K562 (cell line): ENCODE measurements around the gene NTSR1. TPM values are rescaled to one million over a fixed set of nuclear protein-coding genes. Genes with fewer than 3 reads are reported as not detected.

Experiments used
- ATAC-seq: fragments of 200-7000 bp; cut with Tn5 transposase; 3 replicates; pipeline ENCODE4 v1.9.1; 2020; ENCODE audit warnings: moderate library complexity
- BruUV-seq: library from RNA; stranded (reverse); fragments of 400-500 nt; replicated peaks from 2 replicates; lab custom pipeline; 2021; lab: Mats Ljungman, UMichigan
- CTCF ChIA-PET: fragments of 300-600 bp; formaldehyde crosslinking; extraction: SDS; loops from one replicate; lab custom pipeline; 2021; ENCODE audit warnings: low intra/inter-chr PET ratio; lab: Yijun Ruan, JAX
- POLR2A ChIA-PET: fragments of 300-600, 350-650 bp; sonication (Branson Sonifier 250); formaldehyde crosslinking; extraction: SDS; loops from one replicate; lab custom pipeline; 2021; ENCODE audit warnings: antibody characterized with exemption, inconsistent platforms; lab: Yijun Ruan, JAX
- DNase-seq, 4 experiments: peaks; one replicate each; pipeline versions ENCODE4 v3.0.0 to v3.0.0-alpha.2; 2011 to 2018; ENCODE audit warnings: low spot score in 3 of 4, mixed read lengths in 3 of 4; ENCODE audit errors: extremely low read depth in 1 of 4
- FAIRE-seq: peaks from 2 replicates; lab custom pipeline; 2011; peaks lifted over from hg19 to GRCh38; lab: Jason Lieb, UNC
- H2AFZ ChIP-seq: 2 replicates; pipeline ENCODE4 v1.6.0; 2011; ENCODE audit warnings: low read depth, low read length, control low read depth, inconsistent platforms
- H3K27ac ChIP-seq: fragments of 200-600 bp; 3 replicates; pipeline ENCODE4 v1.8.0; 2011; ENCODE audit warnings: low read depth, mild to moderate bottlenecking, control low read depth, inconsistent platforms, low read length, moderate library complexity, mixed read lengths; ENCODE audit errors: extremely low read depth
- H3K27me3 ChIP-seq, 2 experiments: fragments of 300-600 bp in 1 of 2; 2 replicates in 1 of 2; 3 replicates in 1 of 2; pipeline versions ENCODE4 v1.6.0 to v1.8.0; 2011; ENCODE audit warnings: inconsistent platforms in 2 of 2, low read length in 2 of 2, mild to moderate bottlenecking in 1 of 2, mixed read lengths in 1 of 2, moderate library complexity in 1 of 2; ENCODE audit not compliant: control insufficient read depth in 2 of 2, insufficient read depth in 2 of 2
- H3K36me3 ChIP-seq: fragments of 300-600 bp; 3 replicates; pipeline ENCODE4 v1.8.0; 2011; ENCODE audit warnings: mild to moderate bottlenecking, low read length, inconsistent platforms; ENCODE audit not compliant: control insufficient read depth, insufficient read depth
- H3K4me1 ChIP-seq, 2 experiments: fragments of 200-600 bp in 1 of 2; replicated peaks in 1 of 2; 2 replicates in 1 of 2; 3 replicates in 1 of 2; pipeline versions ENCODE4 v1.5.1 to v1.8.0; 2011; ENCODE audit warnings: inconsistent platforms in 2 of 2, low read length in 2 of 2, mild to moderate bottlenecking in 1 of 2, mixed read lengths in 1 of 2, moderate library complexity in 1 of 2; ENCODE audit not compliant: control insufficient read depth in 2 of 2, insufficient read depth in 2 of 2
- H3K4me2 ChIP-seq: 2 replicates; pipeline ENCODE4 v1.6.1; 2011; ENCODE audit warnings: low read length, control low read depth, inconsistent platforms, mixed read lengths; ENCODE audit not compliant: insufficient read depth
- H3K4me3 ChIP-seq: fragments of 200-600 bp; sonication (generic), shearing (Covaris generic); 2 replicates; pipeline ENCODE4 v1.5.1; 2016; ENCODE audit warnings: control low read depth, inconsistent platforms
- H3K79me2 ChIP-seq: fragments of 200-600 bp; 3 replicates; pipeline ENCODE4 v1.8.0; 2011; ENCODE audit warnings: low read length, inconsistent platforms; ENCODE audit not compliant: control insufficient read depth, insufficient read depth
- H3K9ac ChIP-seq, 2 experiments: 2 replicates each; pipeline versions ENCODE4 v1.6.0 to v1.6.1; 2011; ENCODE audit warnings: low read depth in 2 of 2, low read length in 2 of 2, control low read depth in 1 of 2, inconsistent platforms in 1 of 2, mild to moderate bottlenecking in 1 of 2, mixed read lengths in 1 of 2; ENCODE audit not compliant: insufficient read depth in 1 of 2
- H3K9me1 ChIP-seq: one replicate; pipeline ENCODE4 v1.6.0; 2011; ENCODE audit warnings: inconsistent platforms, mild to moderate bottlenecking, low read length, moderate library complexity; ENCODE audit not compliant: control insufficient read depth, insufficient read depth
- H3K9me3 ChIP-seq: replicated peaks from 2 replicates; pipeline ENCODE4 v1.5.1; 2011; ENCODE audit warnings: low read depth, low read length, inconsistent platforms; ENCODE audit not compliant: control insufficient read depth, insufficient read depth
- H4K20me1 ChIP-seq: replicated peaks from 2 replicates; pipeline ENCODE4 v1.6.1; 2011; ENCODE audit warnings: low read length, inconsistent platforms, mixed read lengths; ENCODE audit not compliant: control insufficient read depth, insufficient read depth
- CHD4 ChIP-seq: fragments of 200-600 bp; sonication (generic); IDR thresholded peaks from 3 replicates; pipeline ENCODE4 v1.6.1; 2012; ENCODE audit warnings: low read depth, mild to moderate bottlenecking, mixed read lengths, low read length, inconsistent platforms; ENCODE audit not compliant: insufficient read depth, insufficient replicate concordance, poor library complexity, severe bottlenecking
- FOSL1 ChIP-seq: fragments of 200-800 bp; sonication (Bioruptor generic); conservative IDR thresholded peaks from 2 replicates; pipeline ENCODE4 v1.6.1; 2016; ENCODE audit warnings: missing genetic modification characterization, missing compliant biosample characterization
- GABPB2 ChIP-seq: fragments of 250-450 bp; sonication (Bioruptor Pico); conservative IDR thresholded peaks from 2 replicates; pipeline ENCODE4 v1.5.1; 2021; ENCODE audit warnings: mild to moderate bottlenecking
- HLTF ChIP-seq: fragments of 450-650 bp; IDR thresholded peaks from 2 replicates; pipeline ENCODE4 v1.6.1; 2016
- HNRNPH1 ChIP-seq: fragments of 200-400 bp; formaldehyde crosslinking; optimal IDR thresholded peaks from 2 replicates; pipeline ENCODE3; 2017; ENCODE audit warnings: low read depth, mild to moderate bottlenecking, low read length, moderate library complexity
- ILF3 ChIP-seq: fragments of 450-650 bp; IDR thresholded peaks from 2 replicates; pipeline ENCODE4 v1.6.1; 2018; ENCODE audit warnings: antibody characterized with exemption, mild to moderate bottlenecking, moderate library complexity, borderline replicate concordance
- MTA3 ChIP-seq: fragments of 450-650 bp; formaldehyde crosslinking; IDR thresholded peaks from 2 replicates; pipeline ENCODE4 v1.6.1; 2017; ENCODE audit warnings: mild to moderate bottlenecking, borderline replicate concordance
- NFE2L1 ChIP-seq: fragments of 450-650 bp; IDR thresholded peaks from 2 replicates; pipeline ENCODE4 v1.6.1; 2016; ENCODE audit warnings: missing genetic modification characterization, low read depth, mild to moderate bottlenecking, missing compliant biosample characterization, moderate library complexity, borderline replicate concordance
- PHF20 ChIP-seq: fragments of 450-650 bp; IDR thresholded peaks from 2 replicates; pipeline ENCODE4 v1.6.1; 2018; ENCODE audit not compliant: partially characterized antibody
- POLR3A ChIP-seq: IDR thresholded peaks from 2 replicates; pipeline ENCODE4 v1.6.1; 2011; ENCODE audit warnings: borderline replicate concordance, mild to moderate bottlenecking, moderate library complexity; ENCODE audit not compliant: insufficient read length, insufficient read depth; ENCODE audit errors: extremely low read depth
- RBM39 ChIP-seq: fragments of 200-400 bp; formaldehyde crosslinking; optimal IDR thresholded peaks from 2 replicates; pipeline ENCODE3; 2018; ENCODE audit warnings: low read depth, low read length
- SRSF9 ChIP-seq: fragments of 200-400 bp; formaldehyde crosslinking; IDR thresholded peaks from 2 replicates; pipeline ENCODE4 v1.6.1; 2017; ENCODE audit warnings: low read depth, low read length, borderline replicate concordance
- SUPT5H ChIP-seq: fragments of 450-650 bp; IDR thresholded peaks from 2 replicates; pipeline ENCODE4 v1.6.1; 2016
- TAL1 ChIP-seq: fragments of 450-650 bp; IDR thresholded peaks from 2 replicates; pipeline ENCODE4 v1.6.1; 2016; ENCODE audit warnings: mild to moderate bottlenecking
- U2AF2 ChIP-seq: fragments of 200-400 bp; formaldehyde crosslinking; optimal IDR thresholded peaks from 2 replicates; pipeline ENCODE3; 2017; ENCODE audit warnings: low read depth, mild to moderate bottlenecking, low read length
- ZNF274 ChIP-seq: IDR thresholded peaks from 2 replicates; pipeline ENCODE4 v1.6.1; 2011; ENCODE audit warnings: low read depth, mild to moderate bottlenecking, low read length, moderate library complexity, borderline replicate concordance
- WGBS: fragments of 100-300 bp; shearing (Covaris generic); methylation state at CpG from one replicate; pipeline ENCODE4 v1.1.6; 2016; ENCODE audit warnings: low coverage, mixed read lengths; ENCODE audit not compliant: insufficient coverage; ENCODE audit errors: missing lambda C conversion rate; 5-methylcytosine and 5-hydroxymethylcytosine counted together
- in situ Hi-C: fragments of 300-500 bp; cut with MboI; formaldehyde crosslinking; loops from 4 replicates; pipeline ENCODE4 v1.15.0; 2018; ENCODE audit warnings: inconsistent platforms, mixed read lengths
- intact Hi-C: fragments of 100-400 bp; cut with micrococcal nuclease; formaldehyde crosslinking; loops from 2 replicates; pipeline ENCODE4 v1.14.2; 2022
- polyA plus RNA-seq, 8 experiments: library from polyadenylated mRNA; depleted of rRNA in 4 of 8; stranded (reverse) in 5 of 8; unstranded in 3 of 8; fragments of >200 nt; fragmentation: Nextera tagmentation in 2 of 8; fragmentation: Illumina TruSeq in 1 of 8; extraction: Ambion mirVana in 2 of 8; extraction: Trizol in 1 of 8; gene quantifications; 2 replicates each; pipeline versions ENCODE4 v1.2.1 to v1.2.3, GENCODE V29; 2011 to 2014; ENCODE audit warnings: inconsistent platforms in 1 of 8, missing spikeins in 1 of 8
- total RNA-seq, 7 experiments: library from RNA; depleted of rRNA in 6 of 7; stranded (reverse); fragments of >200 nt in 6 of 7; fragmentation: Illumina TruSeq in 2 of 7; extraction: Trizol in 2 of 7; gene quantifications; 2 replicates each; pipeline versions ENCODE4 v1.2.1 to v1.2.3, GENCODE V29; 2011 to 2021; ENCODE audit warnings: low replicate concordance in 1 of 7
- TF ChIP-seq, protein P1 (sequence below): fragments of 450-650 bp; formaldehyde crosslinking; IDR thresholded peaks from 2 replicates; pipeline ENCODE4 v1.4.0; 2020; ENCODE audit warnings: mild to moderate bottlenecking, moderate library complexity
- TF ChIP-seq, protein P2 (sequence below): IDR thresholded peaks from 3 replicates; pipeline ENCODE4 v1.6.1; 2011; ENCODE audit warnings: borderline replicate concordance, mild to moderate bottlenecking, moderate library complexity; ENCODE audit not compliant: insufficient read length; ENCODE audit errors: extremely low read depth

Gene NTSR1
- total and polyA plus RNA-seq, 9 of the 15 experiments (the other 6 are each of a cell fraction or from before 2014, with no cell fraction given), result 0.04 to 0.40 (median 0.13) TPM; not detected in 3

DNA sequence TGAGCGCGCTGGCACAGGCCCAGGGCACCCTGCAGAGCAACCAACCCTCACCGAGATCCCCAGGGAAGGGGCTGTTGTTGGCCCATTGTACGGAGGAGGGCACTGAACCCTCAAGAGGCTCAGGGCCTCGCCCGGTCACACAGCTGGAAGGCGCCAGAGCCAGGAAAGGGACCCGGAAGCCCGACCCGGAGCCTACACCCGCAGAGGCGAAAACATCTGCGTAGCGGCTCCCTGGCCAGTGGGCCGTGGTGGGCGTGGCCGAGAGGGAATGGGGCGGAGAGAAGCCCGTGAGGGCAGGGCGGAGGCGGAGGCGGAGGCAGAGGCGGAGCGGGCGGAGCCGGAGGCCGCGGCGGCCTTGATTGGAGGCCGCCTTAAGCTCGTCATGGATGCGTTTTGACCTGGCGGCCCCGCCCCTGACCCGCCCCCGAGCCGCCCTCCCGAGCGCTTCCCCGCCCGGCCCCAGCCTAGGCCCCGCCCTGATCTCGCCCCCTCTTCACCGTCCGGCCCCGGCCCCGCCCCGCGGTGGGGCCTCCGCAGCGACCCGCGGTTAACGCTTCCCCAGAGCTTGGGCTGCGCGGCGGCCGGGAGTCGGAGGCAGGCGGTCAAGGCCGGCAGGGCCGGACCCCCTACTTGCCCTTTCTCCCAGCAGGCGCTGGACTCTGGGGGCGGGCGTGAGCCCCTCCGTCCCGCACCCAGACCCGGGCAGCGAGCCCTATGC is 85.5 kb downstream of the NTSR1 start:
- BruUV-seq, result no TSS peak
- CTCF ChIA-PET, result no interaction called here
- Histone ChIP-seq H3K9me3 (no peaks in the 10 kb centered on the region), H3K27ac (peak overlapping the region; percentile 88), H4K20me1 (no peaks in the 10 kb centered on the region), H3K79me2 (peaks cover 12% of the 10 kb centered on the region; the same call in 2 of the 3 replicates), H3K4me1 (peaks cover 10 to 67% of the 10 kb centered on the region in 2 experiments; a peak in 4 of 5 replicates), H3K9me1 (no peaks in the 10 kb centered on the region), H2AFZ (peak overlapping the region; percentile 80), H3K9ac (peak overlapping the region; percentile 76 to 99), H3K4me2 (peak overlapping the region; percentile 86), H3K27me3 (peaks cover 2 to 8% of the 10 kb centered on the region in 2 experiments; a peak in 3 of 5 replicates), H3K36me3 (peaks cover 18% of the 10 kb centered on the region; the same call in 2 of the 3 replicates), H3K4me3 (peak overlapping the region; percentile 61)
- intact Hi-C loops, result loop anchor here (5.0 kb wide), 1 partner anchor 107 kb away; no protein-coding TSS in a partner anchor
- POLR2A ChIA-PET, result interaction anchor here (0.5 to 1.2 kb wide), 5 partner anchors 10 to 134 kb away, joined by 3 to 5 read pairs (median 3); partner anchors contain the start of gene OGFR
- WGBS, result 2% methylated on average over 37 of the region's 69 CpGs
- ATAC-seq, result peak; percentile 89
- in situ Hi-C loops, result loop anchor here (5.0 kb wide), 1 partner anchor 127 kb away; no protein-coding TSS in a partner anchor
- peak; percentile 96 to 97 (median 96) for DNase-seq
- FAIRE-seq, result peak; percentile 96
- TF ChIP-seq CHD4 (no peak), ZNF274 (no peak), U2AF2 (no peak), HNRNPH1 (no peak), POLR3A (no peak), FOSL1 (tag) (no peak), TAL1 (no peak), ILF3 (no peak), SUPT5H (peak; percentile 92), PHF20 (peak; percentile 79), GABPB2 (CRISPR knock-in tag) (no peak), MTA3 (no peak; the same call in 1 of the 2 replicates), RBM39 (no peak), NFE2L1 (tag) (no peak), HLTF (no peak), SRSF9 (no peak)
- TF ChIP-seq, protein P1, sequence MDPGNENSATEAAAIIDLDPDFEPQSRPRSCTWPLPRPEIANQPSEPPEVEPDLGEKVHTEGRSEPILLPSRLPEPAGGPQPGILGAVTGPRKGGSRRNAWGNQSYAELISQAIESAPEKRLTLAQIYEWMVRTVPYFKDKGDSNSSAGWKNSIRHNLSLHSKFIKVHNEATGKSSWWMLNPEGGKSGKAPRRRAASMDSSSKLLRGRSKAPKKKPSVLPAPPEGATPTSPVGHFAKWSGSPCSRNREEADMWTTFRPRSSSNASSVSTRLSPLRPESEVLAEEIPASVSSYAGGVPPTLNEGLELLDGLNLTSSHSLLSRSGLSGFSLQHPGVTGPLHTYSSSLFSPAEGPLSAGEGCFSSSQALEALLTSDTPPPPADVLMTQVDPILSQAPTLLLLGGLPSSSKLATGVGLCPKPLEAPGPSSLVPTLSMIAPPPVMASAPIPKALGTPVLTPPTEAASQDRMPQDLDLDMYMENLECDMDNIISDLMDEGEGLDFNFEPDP (CRISPR knock-in tag), result no peak
- TF ChIP-seq, protein P2, sequence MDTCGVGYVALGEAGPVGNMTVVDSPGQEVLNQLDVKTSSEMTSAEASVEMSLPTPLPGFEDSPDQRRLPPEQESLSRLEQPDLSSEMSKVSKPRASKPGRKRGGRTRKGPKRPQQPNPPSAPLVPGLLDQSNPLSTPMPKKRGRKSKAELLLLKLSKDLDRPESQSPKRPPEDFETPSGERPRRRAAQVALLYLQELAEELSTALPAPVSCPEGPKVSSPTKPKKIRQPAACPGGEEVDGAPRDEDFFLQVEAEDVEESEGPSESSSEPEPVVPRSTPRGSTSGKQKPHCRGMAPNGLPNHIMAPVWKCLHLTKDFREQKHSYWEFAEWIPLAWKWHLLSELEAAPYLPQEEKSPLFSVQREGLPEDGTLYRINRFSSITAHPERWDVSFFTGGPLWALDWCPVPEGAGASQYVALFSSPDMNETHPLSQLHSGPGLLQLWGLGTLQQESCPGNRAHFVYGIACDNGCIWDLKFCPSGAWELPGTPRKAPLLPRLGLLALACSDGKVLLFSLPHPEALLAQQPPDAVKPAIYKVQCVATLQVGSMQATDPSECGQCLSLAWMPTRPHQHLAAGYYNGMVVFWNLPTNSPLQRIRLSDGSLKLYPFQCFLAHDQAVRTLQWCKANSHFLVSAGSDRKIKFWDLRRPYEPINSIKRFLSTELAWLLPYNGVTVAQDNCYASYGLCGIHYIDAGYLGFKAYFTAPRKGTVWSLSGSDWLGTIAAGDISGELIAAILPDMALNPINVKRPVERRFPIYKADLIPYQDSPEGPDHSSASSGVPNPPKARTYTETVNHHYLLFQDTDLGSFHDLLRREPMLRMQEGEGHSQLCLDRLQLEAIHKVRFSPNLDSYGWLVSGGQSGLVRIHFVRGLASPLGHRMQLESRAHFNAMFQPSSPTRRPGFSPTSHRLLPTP, result no peak
